Vagina (tissue), 2 donors: ENCODE measurements around the gene HSDL2.

Experiments used
- POLR2A ChIP-seq, 2 donors: fragments of 450-650 bp; IDR thresholded peaks; one replicate each; pipeline ENCODE4 v1.6.1; 2017; ENCODE audit warnings: antibody characterized with exemption in 2 of 2, mild to moderate bottlenecking in 2 of 2, moderate library complexity in 2 of 2
- TF ChIP-seq, protein P1 (sequence below), 3 experiments: fragments of 450-650 bp in 2 of 3; fragments of 200-600 bp in 1 of 3; sonication (generic) in 1 of 3; IDR thresholded peaks; one replicate each; pipeline ENCODE4 v1.5.1; 2017 to 2019; ENCODE audit warnings: antibody characterized with exemption in 3 of 3, mild to moderate bottlenecking in 2 of 3, moderate library complexity in 2 of 3

DNA sequence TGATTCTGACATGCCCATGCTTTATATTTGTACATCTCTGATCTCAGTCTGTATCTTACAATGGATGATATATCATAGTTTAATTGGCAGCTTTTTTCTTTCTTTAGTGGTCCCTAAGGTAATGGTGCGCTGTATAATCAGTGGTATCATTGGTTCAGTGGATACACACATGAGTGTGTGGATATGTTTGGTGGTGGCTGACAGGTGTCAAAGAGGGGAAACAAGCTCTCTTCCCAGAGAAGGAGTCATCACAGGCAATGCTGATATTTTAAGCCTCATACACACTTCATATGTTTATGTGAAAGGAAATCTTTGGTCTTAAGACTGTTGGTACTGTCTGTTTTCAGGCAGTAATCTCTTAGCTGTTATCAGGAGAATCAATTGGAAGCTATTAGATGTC lies 54.6 kb downstream of the HSDL2 start:
- TF ChIP-seq, protein P1, sequence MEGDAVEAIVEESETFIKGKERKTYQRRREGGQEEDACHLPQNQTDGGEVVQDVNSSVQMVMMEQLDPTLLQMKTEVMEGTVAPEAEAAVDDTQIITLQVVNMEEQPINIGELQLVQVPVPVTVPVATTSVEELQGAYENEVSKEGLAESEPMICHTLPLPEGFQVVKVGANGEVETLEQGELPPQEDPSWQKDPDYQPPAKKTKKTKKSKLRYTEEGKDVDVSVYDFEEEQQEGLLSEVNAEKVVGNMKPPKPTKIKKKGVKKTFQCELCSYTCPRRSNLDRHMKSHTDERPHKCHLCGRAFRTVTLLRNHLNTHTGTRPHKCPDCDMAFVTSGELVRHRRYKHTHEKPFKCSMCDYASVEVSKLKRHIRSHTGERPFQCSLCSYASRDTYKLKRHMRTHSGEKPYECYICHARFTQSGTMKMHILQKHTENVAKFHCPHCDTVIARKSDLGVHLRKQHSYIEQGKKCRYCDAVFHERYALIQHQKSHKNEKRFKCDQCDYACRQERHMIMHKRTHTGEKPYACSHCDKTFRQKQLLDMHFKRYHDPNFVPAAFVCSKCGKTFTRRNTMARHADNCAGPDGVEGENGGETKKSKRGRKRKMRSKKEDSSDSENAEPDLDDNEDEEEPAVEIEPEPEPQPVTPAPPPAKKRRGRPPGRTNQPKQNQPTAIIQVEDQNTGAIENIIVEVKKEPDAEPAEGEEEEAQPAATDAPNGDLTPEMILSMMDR (IDR thresholded peaks at IDR 0.05), result no peak
- no peak for TF ChIP-seq POLR2A (IDR thresholded peaks at IDR 0.05)
